GM18951 (cell line): ENCODE results near the gene TSC22D3.

ENCODE experiments used
- POLR2A ChIP-seq: IDR thresholded peaks from 4 replicates; pipeline ENCODE4 v1.6.1; 2011; ENCODE audit warnings: mild to moderate bottlenecking; ENCODE audit not compliant: insufficient read length, insufficient read depth; ENCODE audit errors: extremely low read depth
- in situ Hi-C: fragments of 300-500 bp; cut with MboI; formaldehyde crosslinking; loops from one replicate; pipeline ENCODE4 v1.12.0; 2022; ENCODE audit warnings: low sequenced_read_pairs, mixed read lengths, inconsistent platforms; ENCODE audit not compliant: unreplicated experiment

TSC22D3 gene

GRCh38 chrX:107683931-107684330 lies 91.7 kb downstream of the TSC22D3 start:
- no peak for TF ChIP-seq POLR2A
- in situ Hi-C loops: no loop called here

- no peak for TF ChIP-seq POLR2A
- in situ Hi-C loops: no loop called here
These were observed 92.3 kb downstream of the TSC22D3 start for GRCh38 chrX:107683124-107683895.

GRCh38 chrX:107682256-107682655 lies 93.3 kb downstream of the TSC22D3 start:
- TF ChIP-seq POLR2A: no peak
- in situ Hi-C loops: no loop called here

- in situ Hi-C loops: loop anchor here (10.0 kb wide), 1 partner anchor 46 kb away; no protein-coding TSS in a partner anchor
- no peak for TF ChIP-seq POLR2A
These were observed 96.4 kb downstream of the TSC22D3 start for GRCh38 chrX:107678957-107679740.

- in situ Hi-C loops: loop anchor here (10.0 kb wide), 1 partner anchor 47 kb away; no protein-coding TSS in a partner anchor
These were observed 97.7 kb downstream of the TSC22D3 start for GRCh38 chrX:107677909-107678308.

GRCh38 chrX:107677501-107677901 lies 98.1 kb downstream of the TSC22D3 start:
- in situ Hi-C loops: loop anchor here (10.0 kb wide), 1 partner anchor 47 kb away; no protein-coding TSS in a partner anchor
- TF ChIP-seq POLR2A: no peak

More at GRCh38 chrX:107677909-107678308, 97.7 kb downstream of the TSC22D3 start:
- TF ChIP-seq POLR2A: no peak

- in situ Hi-C loops: loop anchor here (10.0 kb wide), 1 partner anchor 48 kb away; no protein-coding TSS in a partner anchor
- peak; percentile 55 for TF ChIP-seq POLR2A
These were observed 98.8 kb downstream of the TSC22D3 start for GRCh38 chrX:107676559-107677378.

GRCh38 chrX:107675823-107676555 lies 99.6 kb downstream of the TSC22D3 start:
- in situ Hi-C loops: loop anchor here (10.0 kb wide), 1 partner anchor 49 kb away; no protein-coding TSS in a partner anchor
- no peak for TF ChIP-seq POLR2A

- in situ Hi-C loops: loop anchor here (10.0 kb wide), 1 partner anchor 49 kb away; no protein-coding TSS in a partner anchor
- no peak for TF ChIP-seq POLR2A
These were observed 100.3 kb downstream of the TSC22D3 start for GRCh38 chrX:107675365-107675654.

- in situ Hi-C loops: loop anchor here (10.0 kb wide), 1 partner anchor 50 kb away; no protein-coding TSS in a partner anchor
- no peak for TF ChIP-seq POLR2A
These were observed 100.9 kb downstream of the TSC22D3 start for GRCh38 chrX:107674480-107675364.

GRCh38 chrX:107673933-107674479 lies 101.6 kb downstream of the TSC22D3 start:
- no peak for TF ChIP-seq POLR2A
- in situ Hi-C loops: loop anchor here (10.0 kb wide), 1 partner anchor 51 kb away; no protein-coding TSS in a partner anchor
